DMS79 treated with DMSO at 0.1 percent for 48 hours (cell line): ENCODE measurements around the gene SEPSECS.
A peak's percentile ranks its signal among the peaks of the same experiment; 100 is the strongest.

Experiments used
- DNase-seq: peaks from one replicate; lab custom pipeline; 2025; lab: John Stamatoyannopoulos, UW

The SEPSECS gene

GRCh38 chr4:25155947-25156346, 4.3 kb downstream of the SEPSECS start:
- no peak for DNase-seq

DNA sequence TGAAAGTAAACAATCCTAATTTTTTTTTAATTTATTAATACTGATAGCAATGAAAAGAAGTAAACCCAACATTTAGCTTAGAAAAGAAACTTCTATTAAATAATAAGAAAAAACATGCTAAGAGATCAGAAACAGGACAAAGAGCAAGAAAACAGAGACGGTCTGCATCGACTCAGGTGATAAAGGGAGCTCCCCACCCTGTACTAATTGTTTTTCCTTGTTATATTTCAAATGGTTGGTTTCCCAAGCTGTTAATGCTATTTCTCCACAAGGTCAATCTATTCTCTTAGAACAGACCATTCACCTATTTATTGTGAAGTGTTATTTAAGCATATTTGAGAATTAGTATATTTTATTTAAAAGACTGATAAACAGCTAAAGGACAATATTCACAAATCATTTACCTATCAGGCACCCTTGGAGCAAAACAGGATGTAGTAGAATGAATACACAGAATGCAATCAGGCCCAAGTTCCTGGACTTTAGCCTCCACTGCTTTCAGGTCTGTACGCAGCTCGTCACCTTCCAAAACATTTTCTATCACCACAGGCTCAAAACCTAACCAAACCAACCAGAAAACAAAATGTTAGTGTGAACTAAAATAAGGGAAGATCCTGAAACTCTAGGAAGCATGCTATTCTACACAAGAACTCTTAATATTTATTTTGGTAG, 5.5 kb downstream of the SEPSECS start:
- no peak for DNase-seq

DNA sequence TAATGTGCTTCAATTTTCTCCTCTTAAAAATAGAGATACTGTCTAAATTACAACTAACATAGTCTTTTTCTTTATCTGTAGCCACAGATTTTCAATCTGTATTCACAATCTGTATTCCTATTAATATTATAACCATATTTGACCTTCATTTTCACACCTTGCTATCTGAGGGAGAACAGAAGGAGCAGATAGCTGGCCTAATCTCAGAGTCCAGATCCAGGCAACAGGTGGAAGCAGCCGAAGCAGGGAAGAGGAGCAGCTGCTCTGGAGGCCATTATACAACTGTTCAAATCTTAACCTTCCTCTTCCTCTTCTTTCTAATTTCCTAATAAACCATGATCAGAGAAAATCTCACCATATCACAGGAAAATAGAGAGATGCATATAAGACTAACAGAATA, 14.2 kb downstream of the SEPSECS start:
- no peak for DNase-seq

GRCh38 chr4:25144870-25145481, 15.3 kb downstream of the SEPSECS start:
- DNase-seq, result peak; percentile 32

- DNase-seq, result no peak
Measured at GRCh38 chr4:25142468-25142867, 17.8 kb downstream of the SEPSECS start.

DNA sequence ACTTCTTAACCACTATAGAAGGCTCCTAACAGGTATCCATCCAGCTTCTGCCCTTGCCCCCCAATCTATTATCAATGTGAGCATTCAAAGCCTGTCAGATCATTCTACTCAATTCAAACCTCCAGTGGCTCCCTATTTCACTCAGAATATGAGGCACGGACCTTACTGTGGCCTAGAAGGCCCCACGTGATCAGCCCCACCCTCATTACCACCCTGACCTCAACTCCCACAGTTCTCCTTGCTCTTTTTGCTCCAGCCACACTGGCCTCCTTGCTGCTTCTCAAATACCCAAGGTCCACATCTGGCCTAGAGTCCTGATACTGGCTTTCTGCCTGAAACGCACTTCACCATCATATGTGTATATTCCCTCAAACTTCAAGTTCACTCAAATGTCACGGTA, 18.7 kb downstream of the SEPSECS start:
- DNase-seq, result no peak

- no peak for DNase-seq
Measured at GRCh38 chr4:25133132-25133531, 27.1 kb downstream of the SEPSECS start.

- no peak for DNase-seq
Measured at GRCh38 chr4:25131926-25132325, 28.3 kb downstream of the SEPSECS start.

DNA sequence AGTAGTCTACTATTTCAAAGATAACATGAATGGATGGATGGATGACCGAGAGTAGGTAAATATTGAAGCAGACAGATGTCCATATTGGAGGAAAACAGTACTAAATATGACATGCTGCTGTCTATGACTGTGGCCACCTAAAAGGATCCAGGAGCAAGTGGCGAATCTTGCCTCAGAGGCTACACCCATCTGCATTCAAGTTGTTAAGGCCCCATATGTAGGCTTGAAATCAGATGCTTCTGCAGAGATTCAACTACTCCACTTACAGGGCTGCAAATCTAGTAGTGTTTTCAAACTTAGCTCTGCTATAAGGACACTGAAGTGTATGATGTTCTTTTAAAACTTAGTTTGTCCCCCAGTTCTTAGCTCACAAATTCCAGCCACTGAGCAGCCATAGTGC, 28.9 kb downstream of the SEPSECS start:
- no peak for DNase-seq

- no peak for DNase-seq
Measured at GRCh38 chr4:25129917-25130316, 30.3 kb downstream of the SEPSECS start.

- peak; percentile 6 for DNase-seq
Measured at GRCh38 chr4:25128671-25129070, 31.6 kb downstream of the SEPSECS start.

GRCh38 chr4:25123236-25123635, 37.0 kb downstream of the SEPSECS start:
- no peak for DNase-seq

- no peak for DNase-seq
Measured at GRCh38 chr4:25120146-25120940, 39.9 kb downstream of the SEPSECS start.

DNA sequence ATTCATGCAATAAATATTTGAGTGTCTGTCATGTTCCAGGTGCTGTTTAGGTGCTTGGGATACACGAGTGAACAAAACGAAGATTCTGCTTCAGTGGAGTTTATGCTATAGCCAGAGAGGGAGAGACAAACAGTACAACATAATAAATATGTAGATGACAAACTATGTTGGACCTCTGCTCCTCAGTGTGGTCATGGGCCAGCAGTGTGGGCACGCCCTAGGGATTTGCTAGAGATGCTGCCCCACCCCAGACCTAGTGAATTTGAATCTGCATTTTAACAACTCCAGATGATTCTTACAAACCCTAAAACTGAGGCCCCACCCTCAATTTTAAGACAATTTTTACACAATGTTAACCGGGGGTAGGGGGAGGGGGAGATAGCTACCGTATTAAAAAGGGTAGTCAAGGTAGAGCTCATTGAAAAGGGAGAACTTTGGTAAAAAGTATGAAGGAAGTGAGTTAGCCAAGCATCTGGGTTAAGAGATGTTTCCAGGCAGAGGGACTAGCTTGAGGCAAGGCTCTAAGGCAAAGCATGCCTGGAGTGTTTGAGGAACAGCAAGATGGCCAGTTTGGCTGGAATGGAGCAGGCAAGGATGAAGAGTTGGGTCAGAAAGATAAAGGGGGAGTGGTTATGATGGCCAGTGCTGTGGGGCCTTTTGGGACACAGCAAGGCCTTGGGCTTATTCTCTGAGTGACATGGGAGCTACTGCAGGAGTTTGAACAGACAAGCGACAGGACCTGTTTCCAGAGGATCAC, 42.4 kb downstream of the SEPSECS start:
- no peak for DNase-seq

GRCh38 chr4:25117274-25117673, 43.0 kb downstream of the SEPSECS start:
- peak; percentile 43 for DNase-seq

GRCh38 chr4:25113915-25114904, 46.0 kb downstream of the SEPSECS start:
- DNase-seq, result no peak

GRCh38 chr4:25112995-25113380, 47.3 kb downstream of the SEPSECS start:
- no peak for DNase-seq

DNA sequence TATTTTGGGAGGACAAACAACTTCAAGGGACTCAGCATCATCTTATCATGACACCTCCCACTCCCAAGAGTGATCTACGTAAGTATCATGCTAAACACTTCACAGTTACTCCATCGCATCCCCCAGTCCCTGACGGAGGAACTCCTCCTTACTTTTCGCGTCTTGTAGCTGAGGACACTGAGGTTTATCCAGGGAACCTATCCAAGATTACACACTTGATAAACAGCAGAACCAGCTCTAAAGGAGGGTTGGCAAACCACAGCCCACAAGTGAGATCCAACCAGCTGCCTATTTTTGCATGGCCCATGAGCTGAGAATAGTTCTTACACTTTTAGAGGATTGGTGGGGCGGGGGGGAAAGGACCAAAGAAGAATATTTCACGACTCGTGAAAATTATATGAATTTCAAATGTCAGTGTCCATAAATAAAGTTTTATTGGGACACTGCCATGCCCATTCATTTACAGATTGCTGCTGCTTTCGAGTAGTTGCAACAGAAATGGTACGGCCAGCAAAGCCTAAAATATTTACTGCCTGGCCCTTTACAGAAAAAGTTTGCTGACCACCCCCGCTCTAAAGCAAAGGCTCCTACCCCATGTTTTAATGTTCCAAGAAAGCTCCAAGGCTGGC, 47.8 kb downstream of the SEPSECS start:
- peak; percentile 45 for DNase-seq

DNA sequence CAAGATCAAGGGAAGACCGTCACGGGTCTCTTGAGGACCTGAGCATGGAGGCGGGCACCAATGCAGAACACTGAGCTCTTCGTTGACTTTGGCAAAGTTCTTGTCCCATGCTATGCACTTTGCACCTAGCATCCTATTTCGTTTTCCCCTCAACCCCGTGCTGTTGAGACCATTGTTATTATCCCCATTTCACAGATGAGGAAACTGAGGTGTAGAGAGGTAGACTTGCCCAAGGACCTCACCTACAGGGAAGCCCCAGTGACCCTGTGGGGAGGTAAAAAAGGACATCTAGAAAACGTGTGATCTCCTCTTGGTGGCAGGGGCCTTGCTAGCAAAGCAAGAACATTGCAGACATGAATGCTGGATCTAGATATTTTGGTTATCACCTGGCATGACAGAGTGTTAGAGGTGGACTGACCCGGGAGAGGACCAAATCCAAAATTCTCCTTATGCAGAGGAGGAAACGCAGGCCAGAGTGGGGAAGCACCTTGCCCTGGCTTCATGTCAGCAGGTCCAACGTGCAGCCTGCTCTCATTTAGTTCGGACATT, 48.5 kb downstream of the SEPSECS start:
- DNase-seq, result no peak

GRCh38 chr4:25110527-25111329, 49.5 kb downstream of the SEPSECS start:
- DNase-seq, result no peak
